ENCODE data around the gene ZNF12.
"Not testable (repeated sequence)": the region's sequence is repeated elsewhere in the genome, so short reads cannot be mapped to it uniquely, and the experiment has no call there.

The ZNF12 gene

GRCh38 chr7:6706666-6707407 is at the start of gene ZNF12:
ZNF12 (minus strand) TSS chr7:6706947; CDS start chr7:6705173, 1,774 bp downstream.
- intact Hi-C loops (cut with DNase I): loop anchor here (10.0 kb wide), 1 partner anchor 62 kb away; no protein-coding TSS in a partner anchor
- peak; percentile 86 to 99 (median 96) for DNase-seq

- peak in 1 of 42 donors; percentile 2 for DNase-seq
- intact Hi-C loops (cut with DNase I): not testable (repeated sequence)
Observed at GRCh38 chr7:6753964-6754363, 47.2 kb upstream of the ZNF12 start, which contains the start of gene RSPH10B2. RSPH10B2 (plus strand) TSS chr7:6754103; CDS start chr7:6757678, 3,575 bp downstream.

- intact Hi-C loops (cut with DNase I): not testable (repeated sequence)
- peak in 1 of 42 donors; percentile 10 for DNase-seq
Observed at GRCh38 chr7:6750173-6750572, 43.4 kb upstream of the ZNF12 start.

GRCh38 chr7:6749335-6749734 is 42.6 kb upstream of the ZNF12 start:
- intact Hi-C loops (cut with DNase I); DNase-seq: not testable (repeated sequence)

- DNase-seq; intact Hi-C loops (cut with DNase I): not testable (repeated sequence)
Observed at GRCh38 chr7:6744410-6745100, 37.8 kb upstream of the ZNF12 start.

GRCh38 chr7:6738415-6738814 is 31.7 kb upstream of the ZNF12 start:
- DNase-seq; intact Hi-C loops (cut with DNase I): not testable (repeated sequence)

- DNase-seq: peak in 4 of 42 donors; percentile 5 to 42 (median 14)
- intact Hi-C loops (cut with DNase I): no loop called here
Observed at GRCh38 chr7:6730343-6730633, 23.5 kb upstream of the ZNF12 start.

- intact Hi-C loops (cut with DNase I): no loop called here
- DNase-seq: peak; percentile 86 to 97 (median 94)
Observed at GRCh38 chr7:6729492-6730342, 23.0 kb upstream of the ZNF12 start.

- intact Hi-C loops (cut with DNase I): not testable (repeated sequence)
- DNase-seq: peak in 3 of 42 donors; percentile 9 to 12 (median 11)
Observed at GRCh38 chr7:6728893-6729491, 22.2 kb upstream of the ZNF12 start.

GRCh38 chr7:6727663-6728062 is 20.9 kb upstream of the ZNF12 start:
- no peak for DNase-seq
- intact Hi-C loops (cut with DNase I): no loop called here

- intact Hi-C loops (cut with DNase I); DNase-seq: not testable (repeated sequence)
Observed at GRCh38 chr7:6726341-6726740, 19.6 kb upstream of the ZNF12 start.

GRCh38 chr7:6725003-6725402 is 18.3 kb upstream of the ZNF12 start:
- peak in 17 of 42 donors; percentile 5 to 44 (median 12) for DNase-seq
- intact Hi-C loops (cut with DNase I): no loop called here

GRCh38 chr7:6724351-6724750 is 17.6 kb upstream of the ZNF12 start:
- intact Hi-C loops (cut with DNase I); DNase-seq: not testable (repeated sequence)

GRCh38 chr7:6718124-6718523 is 11.4 kb upstream of the ZNF12 start:
- DNase-seq: no peak
- intact Hi-C loops (cut with DNase I): no loop called here

GRCh38 chr7:6715898-6716297 is 9.2 kb upstream of the ZNF12 start:
- DNase-seq; intact Hi-C loops (cut with DNase I): not testable (repeated sequence)

- intact Hi-C loops (cut with DNase I): no loop called here
- DNase-seq: no peak
Observed at GRCh38 chr7:6714360-6714759, 7.6 kb upstream of the ZNF12 start.

GRCh38 chr7:6709808-6710207 is 3.1 kb upstream of the ZNF12 start:
- no peak for DNase-seq
- intact Hi-C loops (cut with DNase I): loop anchor here (10.0 kb wide), 1 partner anchor 65 kb away; no protein-coding TSS in a partner anchor

- intact Hi-C loops (cut with DNase I): loop anchor here (10.0 kb wide), 1 partner anchor 64 kb away; no protein-coding TSS in a partner anchor
- DNase-seq: no peak
Observed at GRCh38 chr7:6708304-6708703, 1.6 kb upstream of the ZNF12 start.

Measured in head of caudate nucleus (tissue), 42 donors.